ENCODE measurements around the gene BRWD1.

Gene BRWD1

GRCh38 chr21:39311164-39311563 lies 2.3 kb downstream of the BRWD1 start:
- TF ChIP-seq ARNTL (CRISPR knock-in tag; IDR thresholded peaks at IDR 0.05; ENCODE audit: borderline replicate concordance, low read depth) (no peak), RARB (CRISPR knock-in tag; IDR thresholded peaks at IDR 0.05) (no peak), ZNF8 (CRISPR knock-in tag; IDR thresholded peaks at IDR 0.05) (no peak), ZFP30 (CRISPR knock-in tag; IDR thresholded peaks at IDR 0.05) (no peak), ZC3H10 (CRISPR knock-in tag; IDR thresholded peaks at IDR 0.05) (no peak), ESRRG (CRISPR knock-in tag; IDR thresholded peaks at IDR 0.05) (no peak), ISL1 (CRISPR knock-in tag; IDR thresholded peaks at IDR 0.05) (no peak)
- no peak for ATAC-seq

GRCh38 chr21:39307466-39307865 lies 6.0 kb downstream of the BRWD1 start:
- no peak for ATAC-seq
- TF ChIP-seq ZNF8 (CRISPR knock-in tag; IDR thresholded peaks at IDR 0.05) (no peak), PPARA (CRISPR knock-in tag; IDR thresholded peaks at IDR 0.05; ENCODE audit: borderline replicate concordance) (no peak), SNAI2 (CRISPR knock-in tag; IDR thresholded peaks at IDR 0.05) (no peak), ARNTL (CRISPR knock-in tag; IDR thresholded peaks at IDR 0.05; ENCODE audit: borderline replicate concordance, low read depth) (no peak), TOX (CRISPR knock-in tag; IDR thresholded peaks at IDR 0.05; ENCODE audit: borderline replicate concordance) (no peak), ZC3H10 (CRISPR knock-in tag; IDR thresholded peaks at IDR 0.05) (no peak), BACH2 (CRISPR knock-in tag; IDR thresholded peaks at IDR 0.05; ENCODE audit: borderline replicate concordance) (no peak), ZNF565 (CRISPR knock-in tag; conservative IDR thresholded peaks at IDR 0.05; ENCODE audit: low read depth) (no peak), CSRNP3 (CRISPR knock-in tag; IDR thresholded peaks at IDR 0.05) (no peak), OSR1 (CRISPR knock-in tag; IDR thresholded peaks at IDR 0.05) (no peak), ZFP3 (CRISPR knock-in tag; IDR thresholded peaks at IDR 0.05) (no peak)
- TF ChIP-seq, protein P1, sequence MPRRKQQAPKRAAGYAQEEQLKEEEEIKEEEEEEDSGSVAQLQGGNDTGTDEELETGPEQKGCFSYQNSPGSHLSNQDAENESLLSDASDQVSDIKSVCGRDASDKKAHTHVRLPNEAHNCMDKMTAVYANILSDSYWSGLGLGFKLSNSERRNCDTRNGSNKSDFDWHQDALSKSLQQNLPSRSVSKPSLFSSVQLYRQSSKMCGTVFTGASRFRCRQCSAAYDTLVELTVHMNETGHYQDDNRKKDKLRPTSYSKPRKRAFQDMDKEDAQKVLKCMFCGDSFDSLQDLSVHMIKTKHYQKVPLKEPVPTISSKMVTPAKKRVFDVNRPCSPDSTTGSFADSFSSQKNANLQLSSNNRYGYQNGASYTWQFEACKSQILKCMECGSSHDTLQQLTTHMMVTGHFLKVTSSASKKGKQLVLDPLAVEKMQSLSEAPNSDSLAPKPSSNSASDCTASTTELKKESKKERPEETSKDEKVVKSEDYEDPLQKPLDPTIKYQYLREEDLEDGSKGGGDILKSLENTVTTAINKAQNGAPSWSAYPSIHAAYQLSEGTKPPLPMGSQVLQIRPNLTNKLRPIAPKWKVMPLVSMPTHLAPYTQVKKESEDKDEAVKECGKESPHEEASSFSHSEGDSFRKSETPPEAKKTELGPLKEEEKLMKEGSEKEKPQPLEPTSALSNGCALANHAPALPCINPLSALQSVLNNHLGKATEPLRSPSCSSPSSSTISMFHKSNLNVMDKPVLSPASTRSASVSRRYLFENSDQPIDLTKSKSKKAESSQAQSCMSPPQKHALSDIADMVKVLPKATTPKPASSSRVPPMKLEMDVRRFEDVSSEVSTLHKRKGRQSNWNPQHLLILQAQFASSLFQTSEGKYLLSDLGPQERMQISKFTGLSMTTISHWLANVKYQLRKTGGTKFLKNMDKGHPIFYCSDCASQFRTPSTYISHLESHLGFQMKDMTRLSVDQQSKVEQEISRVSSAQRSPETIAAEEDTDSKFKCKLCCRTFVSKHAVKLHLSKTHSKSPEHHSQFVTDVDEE (CRISPR knock-in tag; IDR thresholded peaks at IDR 0.05), result no peak
- TF ChIP-seq, protein P2, sequence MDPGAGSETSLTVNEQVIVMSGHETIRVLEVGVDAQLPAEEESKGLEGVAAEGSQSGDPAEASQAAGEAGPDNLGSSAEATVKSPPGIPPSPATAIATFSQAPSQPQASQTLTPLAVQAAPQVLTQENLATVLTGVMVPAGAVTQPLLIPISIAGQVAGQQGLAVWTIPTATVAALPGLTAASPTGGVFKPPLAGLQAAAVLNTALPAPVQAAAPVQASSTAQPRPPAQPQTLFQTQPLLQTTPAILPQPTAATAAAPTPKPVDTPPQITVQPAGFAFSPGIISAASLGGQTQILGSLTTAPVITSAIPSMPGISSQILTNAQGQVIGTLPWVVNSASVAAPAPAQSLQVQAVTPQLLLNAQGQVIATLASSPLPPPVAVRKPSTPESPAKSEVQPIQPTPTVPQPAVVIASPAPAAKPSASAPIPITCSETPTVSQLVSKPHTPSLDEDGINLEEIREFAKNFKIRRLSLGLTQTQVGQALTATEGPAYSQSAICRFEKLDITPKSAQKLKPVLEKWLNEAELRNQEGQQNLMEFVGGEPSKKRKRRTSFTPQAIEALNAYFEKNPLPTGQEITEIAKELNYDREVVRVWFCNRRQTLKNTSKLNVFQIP (CRISPR knock-in tag; IDR thresholded peaks at IDR 0.05; ENCODE audit: borderline replicate concordance, low read depth), result no peak

GRCh38 chr21:39300587-39300986 lies 12.8 kb downstream of the BRWD1 start:
- ATAC-seq, result no peak
- TF ChIP-seq SNAI2 (CRISPR knock-in tag; IDR thresholded peaks at IDR 0.05), result no peak
- TF ChIP-seq ZFP3 (CRISPR knock-in tag; IDR thresholded peaks at IDR 0.05), result no peak
- no peak for TF ChIP-seq RARB (CRISPR knock-in tag; IDR thresholded peaks at IDR 0.05)
- no peak for TF ChIP-seq ZNF565 (CRISPR knock-in tag; conservative IDR thresholded peaks at IDR 0.05; ENCODE audit: low read depth)
- TF ChIP-seq ZNF70 (CRISPR knock-in tag; IDR thresholded peaks at IDR 0.05), result no peak
- no peak for TF ChIP-seq CREB5 (CRISPR knock-in tag; IDR thresholded peaks at IDR 0.05; ENCODE audit: low read depth)
- TF ChIP-seq CSRNP3 (CRISPR knock-in tag; IDR thresholded peaks at IDR 0.05), result no peak
- TF ChIP-seq GLIS3 (CRISPR knock-in tag; IDR thresholded peaks at IDR 0.05), result no peak
- TF ChIP-seq ZC3H10 (CRISPR knock-in tag; IDR thresholded peaks at IDR 0.05), result no peak
- no peak for TF ChIP-seq ISL1 (CRISPR knock-in tag; IDR thresholded peaks at IDR 0.05)
- no peak for TF ChIP-seq ESRRG (CRISPR knock-in tag; IDR thresholded peaks at IDR 0.05)
- TF ChIP-seq OSR1 (CRISPR knock-in tag; IDR thresholded peaks at IDR 0.05), result no peak

All from SK-N-SH treated with all-trans-retinoic acid at 6 μM for 48 hours (cell line).